ENCODE results near the gene CEP128.

DNA sequence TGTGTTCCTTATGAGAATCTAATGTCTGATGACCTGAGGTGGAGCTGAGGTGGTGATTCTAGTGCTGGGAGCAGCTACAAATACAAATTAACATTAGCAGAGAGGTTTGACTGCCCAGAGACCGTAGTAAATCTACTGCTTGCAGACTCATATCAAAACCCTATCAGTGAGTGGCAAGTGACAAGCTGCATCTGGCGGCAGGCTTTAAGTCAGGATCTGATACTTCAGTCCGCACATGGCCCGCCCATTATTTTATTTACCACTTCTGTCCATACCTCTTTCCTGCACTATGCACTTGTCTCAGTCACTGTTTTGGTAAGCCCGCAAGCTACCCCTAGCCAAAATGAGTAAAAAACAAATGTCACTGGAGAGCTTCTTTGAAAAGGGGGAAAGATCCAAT, 11.4 kb downstream of the CEP128 start:
- TF ChIP-seq, protein P1, sequence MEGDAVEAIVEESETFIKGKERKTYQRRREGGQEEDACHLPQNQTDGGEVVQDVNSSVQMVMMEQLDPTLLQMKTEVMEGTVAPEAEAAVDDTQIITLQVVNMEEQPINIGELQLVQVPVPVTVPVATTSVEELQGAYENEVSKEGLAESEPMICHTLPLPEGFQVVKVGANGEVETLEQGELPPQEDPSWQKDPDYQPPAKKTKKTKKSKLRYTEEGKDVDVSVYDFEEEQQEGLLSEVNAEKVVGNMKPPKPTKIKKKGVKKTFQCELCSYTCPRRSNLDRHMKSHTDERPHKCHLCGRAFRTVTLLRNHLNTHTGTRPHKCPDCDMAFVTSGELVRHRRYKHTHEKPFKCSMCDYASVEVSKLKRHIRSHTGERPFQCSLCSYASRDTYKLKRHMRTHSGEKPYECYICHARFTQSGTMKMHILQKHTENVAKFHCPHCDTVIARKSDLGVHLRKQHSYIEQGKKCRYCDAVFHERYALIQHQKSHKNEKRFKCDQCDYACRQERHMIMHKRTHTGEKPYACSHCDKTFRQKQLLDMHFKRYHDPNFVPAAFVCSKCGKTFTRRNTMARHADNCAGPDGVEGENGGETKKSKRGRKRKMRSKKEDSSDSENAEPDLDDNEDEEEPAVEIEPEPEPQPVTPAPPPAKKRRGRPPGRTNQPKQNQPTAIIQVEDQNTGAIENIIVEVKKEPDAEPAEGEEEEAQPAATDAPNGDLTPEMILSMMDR (IDR thresholded peaks at IDR 0.05): no peak
- TF ChIP-seq POLR2A (IDR thresholded peaks at IDR 0.05): no peak

All from thyroid gland (tissue), 4 donors.